Measurements from ENCODE around the gene CHMP4A.
A peak's percentile ranks its signal among the peaks of the same experiment; 100 is the strongest.

The CHMP4A gene

GRCh38 chr14:24243336-24243836 is 30.1 kb upstream of the CHMP4A start:
- no peak for DNase-seq (ENCODE audit: low spot score)
- TF ChIP-seq, protein P1, sequence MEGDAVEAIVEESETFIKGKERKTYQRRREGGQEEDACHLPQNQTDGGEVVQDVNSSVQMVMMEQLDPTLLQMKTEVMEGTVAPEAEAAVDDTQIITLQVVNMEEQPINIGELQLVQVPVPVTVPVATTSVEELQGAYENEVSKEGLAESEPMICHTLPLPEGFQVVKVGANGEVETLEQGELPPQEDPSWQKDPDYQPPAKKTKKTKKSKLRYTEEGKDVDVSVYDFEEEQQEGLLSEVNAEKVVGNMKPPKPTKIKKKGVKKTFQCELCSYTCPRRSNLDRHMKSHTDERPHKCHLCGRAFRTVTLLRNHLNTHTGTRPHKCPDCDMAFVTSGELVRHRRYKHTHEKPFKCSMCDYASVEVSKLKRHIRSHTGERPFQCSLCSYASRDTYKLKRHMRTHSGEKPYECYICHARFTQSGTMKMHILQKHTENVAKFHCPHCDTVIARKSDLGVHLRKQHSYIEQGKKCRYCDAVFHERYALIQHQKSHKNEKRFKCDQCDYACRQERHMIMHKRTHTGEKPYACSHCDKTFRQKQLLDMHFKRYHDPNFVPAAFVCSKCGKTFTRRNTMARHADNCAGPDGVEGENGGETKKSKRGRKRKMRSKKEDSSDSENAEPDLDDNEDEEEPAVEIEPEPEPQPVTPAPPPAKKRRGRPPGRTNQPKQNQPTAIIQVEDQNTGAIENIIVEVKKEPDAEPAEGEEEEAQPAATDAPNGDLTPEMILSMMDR (IDR thresholded peaks at IDR 0.05; ENCODE audit: extremely low read depth, missing control alignments), result no peak

DNA sequence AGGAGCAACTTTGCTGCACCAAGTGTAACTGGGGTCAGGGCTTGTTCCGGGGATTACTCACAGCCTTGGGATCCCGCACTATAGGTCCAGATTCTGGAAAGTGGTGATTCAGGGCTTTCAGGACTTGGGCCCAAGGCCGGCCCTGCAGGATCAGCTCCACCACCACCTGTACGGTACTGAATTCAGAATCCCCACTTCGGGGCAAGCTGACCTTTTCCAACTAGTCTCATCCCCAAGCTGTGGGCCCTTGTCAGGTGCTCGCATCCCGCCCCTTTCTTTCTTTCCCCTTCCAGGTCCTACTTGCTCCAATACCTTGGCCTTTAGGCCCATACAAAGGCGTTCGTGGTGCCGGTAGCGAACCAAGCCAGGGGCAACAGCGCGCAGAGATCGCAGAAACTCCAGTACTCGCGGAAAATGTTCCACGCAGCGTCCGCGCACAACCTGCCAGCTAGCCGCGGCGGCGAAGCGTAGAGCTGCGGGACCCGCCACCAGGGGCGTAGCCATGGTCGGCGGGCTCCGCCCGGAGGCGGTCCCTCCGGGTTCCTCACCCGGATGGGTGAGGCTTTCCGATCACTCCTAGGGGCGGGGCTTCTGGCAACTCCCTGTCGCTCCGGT is 28.6 kb upstream of the CHMP4A start:
- peak; percentile 89 for DNase-seq (ENCODE audit: low spot score)
- TF ChIP-seq, protein P1 (IDR thresholded peaks at IDR 0.05; ENCODE audit: extremely low read depth, missing control alignments), result peak; percentile 7

GRCh38 chr14:24240110-24240918 is 27.0 kb upstream of the CHMP4A start:
- no peak for DNase-seq (ENCODE audit: low spot score)
- TF ChIP-seq, protein P1 (IDR thresholded peaks at IDR 0.05; ENCODE audit: extremely low read depth, missing control alignments), result no peak

DNA sequence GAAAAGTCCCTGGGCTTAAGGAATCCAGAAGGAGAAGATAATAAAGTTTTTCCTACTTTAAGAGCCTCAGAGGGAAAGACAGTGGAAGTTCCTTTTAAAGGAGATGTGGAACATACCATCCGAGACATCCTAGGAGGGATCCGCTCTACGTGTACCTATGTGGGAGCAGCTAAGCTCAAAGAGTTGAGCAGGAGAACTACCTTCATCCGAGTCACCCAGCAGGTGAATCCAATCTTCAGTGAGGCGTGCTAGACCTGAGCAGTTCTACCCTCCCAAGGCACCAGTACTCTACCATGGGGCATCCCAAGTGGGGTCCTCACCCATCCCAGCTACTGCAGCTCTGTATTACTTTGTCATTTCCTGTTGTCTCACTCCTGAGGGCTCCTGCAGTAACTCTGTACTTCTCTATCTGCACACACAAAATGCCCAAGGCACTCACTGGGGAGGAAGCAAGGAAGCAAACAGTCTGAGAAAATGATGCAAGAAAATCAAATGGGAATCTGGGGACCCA is 25.3 kb upstream of the CHMP4A start:
- no peak for DNase-seq (ENCODE audit: low spot score)

DNA sequence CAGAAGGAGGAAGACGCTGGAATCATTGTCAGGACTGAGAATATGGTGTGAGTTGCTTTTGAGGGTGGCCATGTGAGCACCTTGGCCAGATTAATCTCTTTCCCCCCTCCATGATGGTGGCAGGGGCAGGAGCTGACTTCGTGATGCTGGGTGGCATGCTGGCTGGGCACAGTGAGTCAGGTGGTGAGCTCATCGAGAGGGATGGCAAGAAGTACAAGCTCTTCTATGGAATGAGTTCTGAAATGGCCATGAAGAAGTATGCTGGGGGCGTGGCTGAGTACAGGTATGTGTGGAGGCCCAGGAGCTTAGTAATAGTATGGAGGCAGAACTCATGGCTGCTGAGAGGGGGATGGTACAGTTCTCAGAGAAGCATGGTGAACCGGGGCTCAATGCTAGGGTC is 24.8 kb upstream of the CHMP4A start:
- TF ChIP-seq, protein P1 (IDR thresholded peaks at IDR 0.05; ENCODE audit: extremely low read depth, missing control alignments), result no peak
- no peak for DNase-seq (ENCODE audit: low spot score)

More for the DNA sequence above, 25.3 kb upstream of the CHMP4A start:
- TF ChIP-seq, protein P1 (IDR thresholded peaks at IDR 0.05; ENCODE audit: extremely low read depth, missing control alignments), result no peak

DNA sequence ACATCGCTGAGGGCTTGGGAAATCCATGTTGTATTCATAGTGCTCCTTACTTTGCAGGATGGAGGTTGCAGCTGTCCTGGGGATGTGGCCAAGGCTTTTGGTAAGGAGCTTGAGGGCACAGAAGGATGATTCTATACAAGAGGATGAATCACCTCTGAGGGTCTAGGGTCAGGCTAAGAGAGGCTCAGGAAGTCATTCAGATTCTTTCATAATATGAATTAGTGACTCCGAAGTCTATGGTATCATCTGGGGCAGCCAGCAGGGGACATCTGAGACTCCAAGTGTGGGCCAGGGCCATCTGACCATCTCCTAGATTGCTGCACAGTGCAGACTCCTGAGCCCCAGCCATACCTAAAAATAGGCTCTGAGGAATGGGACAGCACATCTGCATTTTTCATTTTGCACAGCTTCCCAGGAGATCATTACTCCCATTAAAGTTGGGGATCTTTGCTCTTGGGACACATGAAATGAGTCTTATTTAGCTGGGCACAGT is 24.2 kb upstream of the CHMP4A start:
- DNase-seq (ENCODE audit: low spot score), result no peak

More for the DNA sequence above, 24.2 kb upstream of the CHMP4A start:
- TF ChIP-seq, protein P1 (IDR thresholded peaks at IDR 0.05; ENCODE audit: extremely low read depth, missing control alignments), result no peak
